ENCODE results near the gene CDH26. TPM values are rescaled to one million over a fixed set of nuclear protein-coding genes. Genes with fewer than 3 reads are reported as not detected.

CDH26 gene
- polyA plus RNA-seq, 1 donor from 2014 or later, result 0.43 TPM

DNA sequence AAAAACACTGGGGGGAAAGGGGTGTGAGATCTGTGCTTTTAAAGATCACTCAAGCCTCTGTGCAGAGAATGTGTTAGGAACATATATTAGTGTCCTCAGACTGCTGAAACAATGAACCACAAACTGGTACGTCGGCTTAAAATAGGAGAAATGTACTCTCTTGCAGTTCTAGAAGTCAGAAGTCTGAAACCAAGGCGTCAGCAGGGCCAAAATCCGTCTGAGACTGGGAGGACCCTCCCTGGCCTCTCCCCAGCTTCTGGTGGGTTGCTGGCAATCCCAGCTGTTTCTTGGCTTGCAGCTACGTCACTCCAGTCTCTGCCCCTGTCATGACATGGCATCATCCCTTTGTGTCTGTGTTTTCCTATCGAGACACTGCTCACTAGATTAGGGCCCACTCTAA, 3.9 kb downstream of the CDH26 start:
- H3K27ac ChIP-seq (ENCODE audit: low read length), result no peak overlapping the region

GRCh38 chr20:59966428-59966827, 8.2 kb downstream of the CDH26 start:
- no peak for TF ChIP-seq SMC3 (conservative IDR thresholded peaks at IDR 0.05; ENCODE audit: poor library complexity)
- H4K20me1 ChIP-seq (ENCODE audit: insufficient read depth), result no peaks in the 10 kb centered on the region
- no peaks in the 10 kb centered on the region for H3K9me2 ChIP-seq (ENCODE audit: insufficient read depth, low read length)
- H3K4me2 ChIP-seq (ENCODE audit: low read length), result no peak overlapping the region
- no peaks in the 10 kb centered on the region for H3K9me3 ChIP-seq (ENCODE audit: low read length)
- H2AFZ ChIP-seq (ENCODE audit: low read depth, low read length), result no peak overlapping the region
- no peaks in the 10 kb centered on the region for H3K27me3 ChIP-seq (ENCODE audit: insufficient read depth, low read depth, low read length)
- no peaks in the 10 kb centered on the region for H3F3A ChIP-seq (ENCODE audit: insufficient read depth, low read length, poor library complexity, severe bottlenecking)
- H3K36me3 ChIP-seq (ENCODE audit: insufficient read depth, low read length), result no peaks in the 10 kb centered on the region
- no peak overlapping the region for H3K27ac ChIP-seq (ENCODE audit: low read length)
- H3K4me3 ChIP-seq (ENCODE audit: low read length), result no peak overlapping the region
- no peaks in the 10 kb centered on the region for H3K79me2 ChIP-seq (replicated peaks; ENCODE audit: insufficient read depth, low read length)
- no peak overlapping the region for H3K9ac ChIP-seq (ENCODE audit: low read length)

More for the DNA sequence above, 3.9 kb downstream of the CDH26 start:
- TF ChIP-seq RAD21 (conservative IDR thresholded peaks at IDR 0.05) (no peak), REST (IDR thresholded peaks at IDR 0.05; ENCODE audit: borderline replicate concordance) (no peak), POLR2AphosphoS5 (IDR thresholded peaks at IDR 0.05) (no peak), EZH2 (IDR thresholded peaks at IDR 0.05; ENCODE audit: borderline replicate concordance, insufficient read depth, low read length, poor library complexity, severe bottlenecking) (no peak), EP300 (conservative IDR thresholded peaks at IDR 0.05; ENCODE audit: poor library complexity, severe bottlenecking) (no peak), TAF1 (IDR thresholded peaks at IDR 0.05; ENCODE audit: low read depth) (no peak), CTCF (IDR thresholded peaks at IDR 0.05; ENCODE audit: poor library complexity, severe bottlenecking) (no peak), MXI1 (conservative IDR thresholded peaks at IDR 0.05; ENCODE audit: poor library complexity, severe bottlenecking) (no peak), SMC3 (conservative IDR thresholded peaks at IDR 0.05; ENCODE audit: poor library complexity) (no peak)
- Histone ChIP-seq H3K4me2 (ENCODE audit: low read length) (no peak overlapping the region), H3F3A (ENCODE audit: insufficient read depth, low read length, poor library complexity, severe bottlenecking) (no peaks in the 10 kb centered on the region), H3K9me2 (ENCODE audit: insufficient read depth, low read length) (no peaks in the 10 kb centered on the region), H2AFZ (ENCODE audit: low read depth, low read length) (no peak overlapping the region), H3K27me3 (ENCODE audit: insufficient read depth, low read depth, low read length) (no peaks in the 10 kb centered on the region), H3K9me3 (ENCODE audit: low read length) (no peaks in the 10 kb centered on the region), H4K20me1 (ENCODE audit: insufficient read depth) (no peaks in the 10 kb centered on the region), H3K79me2 (replicated peaks; ENCODE audit: insufficient read depth, low read length) (no peaks in the 10 kb centered on the region), H3K9ac (ENCODE audit: low read length) (no peak overlapping the region), H3K36me3 (ENCODE audit: insufficient read depth, low read length) (no peaks in the 10 kb centered on the region), H3K4me3 (ENCODE audit: low read length) (no peak overlapping the region)

DNA sequence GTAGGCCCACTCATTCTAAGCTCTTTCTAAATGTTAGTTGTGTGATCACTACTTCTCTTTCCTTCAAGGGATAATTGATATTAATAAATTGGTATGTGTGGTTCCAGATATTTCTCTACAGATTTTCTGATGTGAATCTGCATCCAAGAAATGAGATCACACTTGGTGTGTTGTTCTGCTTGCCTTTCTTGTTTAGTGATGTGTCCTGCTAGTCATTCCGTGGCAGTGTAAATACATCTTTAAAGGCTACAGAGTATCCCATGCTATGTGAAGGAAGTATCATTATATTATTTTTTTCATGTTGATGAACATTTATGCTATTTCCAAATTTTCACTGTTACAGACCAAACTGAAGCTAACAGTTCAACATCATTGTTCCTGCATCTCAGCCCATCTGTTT, 13.2 kb downstream of the CDH26 start:
- Histone ChIP-seq H4K20me1 (ENCODE audit: insufficient read depth) (no peaks in the 10 kb centered on the region), H3K27ac (ENCODE audit: low read length) (no peak overlapping the region)
- TF ChIP-seq CTCF (IDR thresholded peaks at IDR 0.05; ENCODE audit: poor library complexity, severe bottlenecking) (no peak), RAD21 (conservative IDR thresholded peaks at IDR 0.05) (no peak), TAF1 (IDR thresholded peaks at IDR 0.05; ENCODE audit: low read depth) (no peak), EZH2 (IDR thresholded peaks at IDR 0.05; ENCODE audit: borderline replicate concordance, insufficient read depth, low read length, poor library complexity, severe bottlenecking) (no peak), REST (IDR thresholded peaks at IDR 0.05; ENCODE audit: borderline replicate concordance) (no peak), SMC3 (conservative IDR thresholded peaks at IDR 0.05; ENCODE audit: poor library complexity) (no peak), POLR2AphosphoS5 (IDR thresholded peaks at IDR 0.05) (no peak), MXI1 (conservative IDR thresholded peaks at IDR 0.05; ENCODE audit: poor library complexity, severe bottlenecking) (no peak)

More for the DNA sequence above, 13.2 kb downstream of the CDH26 start:
- Histone ChIP-seq H3K27me3 (ENCODE audit: insufficient read depth, low read depth, low read length) (no peaks in the 10 kb centered on the region), H3K9ac (ENCODE audit: low read length) (no peak overlapping the region), H3K9me3 (ENCODE audit: low read length) (no peaks in the 10 kb centered on the region), H3K79me2 (replicated peaks; ENCODE audit: insufficient read depth, low read length) (no peaks in the 10 kb centered on the region), H3K4me2 (ENCODE audit: low read length) (no peak overlapping the region), H3K4me3 (ENCODE audit: low read length) (no peak overlapping the region), H2AFZ (ENCODE audit: low read depth, low read length) (no peak overlapping the region), H3K9me2 (ENCODE audit: insufficient read depth, low read length) (no peaks in the 10 kb centered on the region), H3K36me3 (ENCODE audit: insufficient read depth, low read length) (no peaks in the 10 kb centered on the region), H3F3A (ENCODE audit: insufficient read depth, low read length, poor library complexity, severe bottlenecking) (no peaks in the 10 kb centered on the region)

Data from neural cell (in vitro differentiated cells).